GM21619 (cell line): Measurements from ENCODE around the gene CRTC3.

Source experiments
- ATAC-seq: cut with Tn5 transposase; IDR thresholded peaks from one replicate; pipeline ENCODE4 v1.9.1; 2021; ENCODE audit not compliant: unreplicated experiment

CRTC3 gene

GRCh38 chr15:90591524-90591923 is 61.8 kb downstream of the CRTC3 start:
- no peak for ATAC-seq

DNA sequence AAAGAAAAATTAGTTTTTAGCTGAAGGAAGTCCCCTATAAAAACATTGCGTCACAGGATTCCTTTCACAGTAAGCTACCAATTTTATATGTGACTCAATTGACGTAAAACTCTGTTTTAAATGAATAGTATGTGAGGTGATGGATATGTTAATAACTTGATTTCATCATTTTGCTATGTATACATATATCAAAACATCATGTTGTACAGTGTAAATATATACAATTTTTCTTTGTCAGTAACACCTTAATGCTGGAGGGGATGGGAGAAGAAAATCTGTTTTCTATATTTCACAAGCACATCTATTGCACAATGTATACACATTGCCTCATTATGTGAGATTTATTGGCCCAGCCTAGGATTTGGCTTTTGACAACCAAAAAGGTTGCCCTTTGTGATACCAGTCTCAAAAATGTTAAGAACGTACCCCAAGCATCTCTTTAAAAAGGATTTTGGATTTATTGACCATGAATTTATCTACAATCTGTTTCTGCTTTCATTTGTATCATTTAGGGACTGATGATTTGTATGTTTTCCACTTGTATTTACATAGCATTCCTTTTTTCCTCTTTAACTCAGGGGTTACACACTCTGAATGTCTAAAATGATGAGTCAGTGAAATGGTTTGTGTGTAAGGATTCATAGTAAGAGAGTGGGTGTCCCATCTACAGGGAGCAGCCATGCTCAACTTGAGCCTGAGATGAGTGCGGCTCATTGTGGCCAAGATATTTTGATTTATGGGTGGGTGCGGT is 62.6 kb downstream of the CRTC3 start:
- no peak for ATAC-seq

GRCh38 chr15:90593499-90594158 is 63.9 kb downstream of the CRTC3 start:
- no peak for ATAC-seq

GRCh38 chr15:90594301-90594738 is 64.6 kb downstream of the CRTC3 start:
- ATAC-seq = peak; percentile 30

DNA sequence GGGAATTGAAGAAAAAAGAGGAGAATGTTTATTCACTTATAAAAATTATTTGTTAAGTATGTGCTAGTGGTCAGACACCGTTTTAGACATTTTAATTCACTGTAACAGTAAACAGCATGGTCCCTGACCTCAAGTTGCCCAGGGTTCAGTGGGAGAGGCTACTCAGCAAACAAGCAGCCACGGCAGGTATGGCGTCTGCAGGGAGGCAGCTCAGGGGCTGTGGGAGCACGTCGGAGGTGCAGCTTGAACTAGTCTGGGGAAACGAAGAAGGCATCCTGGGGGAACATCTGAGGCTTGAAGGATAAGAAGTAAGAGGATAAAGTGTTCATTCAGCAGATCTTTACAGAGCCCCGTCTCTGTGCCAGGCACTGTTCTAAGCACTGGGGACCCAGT is 66.0 kb downstream of the CRTC3 start:
- ATAC-seq = peak; percentile 15

- ATAC-seq = no peak
These were observed 67.2 kb downstream of the CRTC3 start for GRCh38 chr15:90596943-90597342.

DNA sequence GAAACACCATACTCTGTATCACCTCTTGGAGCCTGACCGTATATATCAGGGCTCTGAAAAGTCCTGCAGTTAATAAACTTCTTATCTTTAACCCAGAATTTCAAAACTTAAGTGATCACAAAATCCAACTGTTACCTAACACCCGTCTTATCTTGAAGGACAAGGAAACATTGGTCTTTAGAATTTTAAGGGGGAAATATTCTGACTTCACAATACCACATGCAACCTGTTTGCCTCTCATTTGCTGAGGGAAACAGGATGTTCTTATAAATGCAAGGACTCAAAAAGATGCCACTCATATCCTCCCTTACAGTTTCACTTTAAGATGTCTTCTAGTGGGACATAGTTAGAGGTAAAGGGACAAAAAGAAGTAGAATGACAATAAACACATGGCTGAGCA is 67.9 kb downstream of the CRTC3 start:
- ATAC-seq = peak; percentile 30

- ATAC-seq = peak; percentile 42
These were observed 68.4 kb downstream of the CRTC3 start for GRCh38 chr15:90598031-90598577.

GRCh38 chr15:90598679-90599078 is 69.0 kb downstream of the CRTC3 start:
- no peak for ATAC-seq

DNA sequence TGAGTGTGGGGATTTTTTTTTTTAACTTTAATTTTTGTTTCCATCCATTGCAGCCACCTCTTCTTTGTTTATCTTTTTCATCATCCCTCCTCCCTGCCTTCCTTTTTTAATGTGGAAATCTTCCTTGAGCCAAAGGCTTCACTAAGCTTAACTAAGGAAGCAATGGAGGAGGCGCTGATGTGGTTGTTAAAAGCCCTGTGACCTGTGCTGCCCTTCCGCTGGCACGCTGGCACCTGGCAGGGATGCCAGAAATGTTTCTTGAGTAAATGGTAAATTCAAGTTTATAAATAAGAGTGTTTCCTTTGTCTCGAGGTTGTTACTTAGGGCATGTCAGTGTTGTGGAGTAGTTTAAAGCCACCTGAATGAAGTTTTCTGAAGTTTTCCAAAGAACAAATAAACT is 69.4 kb downstream of the CRTC3 start:
- no peak for ATAC-seq

DNA sequence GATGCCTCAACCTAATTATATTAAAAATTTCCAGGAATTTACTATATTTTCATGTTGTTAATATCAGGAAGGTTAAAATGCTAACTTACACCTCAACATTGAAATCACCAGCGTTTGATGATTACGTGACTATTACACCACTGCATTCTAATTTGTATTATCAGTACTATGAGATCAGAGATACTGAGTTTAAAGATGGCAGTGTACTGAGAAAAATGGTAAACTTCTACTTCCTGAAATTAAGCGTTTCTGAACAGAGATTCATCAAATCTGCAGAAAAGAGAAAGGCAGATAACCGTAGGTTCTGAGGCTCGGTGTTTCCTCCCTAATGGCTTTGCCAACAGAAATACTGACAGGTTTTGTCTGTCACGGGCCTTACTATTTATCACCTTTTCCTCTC is 69.9 kb downstream of the CRTC3 start:
- ATAC-seq = no peak

DNA sequence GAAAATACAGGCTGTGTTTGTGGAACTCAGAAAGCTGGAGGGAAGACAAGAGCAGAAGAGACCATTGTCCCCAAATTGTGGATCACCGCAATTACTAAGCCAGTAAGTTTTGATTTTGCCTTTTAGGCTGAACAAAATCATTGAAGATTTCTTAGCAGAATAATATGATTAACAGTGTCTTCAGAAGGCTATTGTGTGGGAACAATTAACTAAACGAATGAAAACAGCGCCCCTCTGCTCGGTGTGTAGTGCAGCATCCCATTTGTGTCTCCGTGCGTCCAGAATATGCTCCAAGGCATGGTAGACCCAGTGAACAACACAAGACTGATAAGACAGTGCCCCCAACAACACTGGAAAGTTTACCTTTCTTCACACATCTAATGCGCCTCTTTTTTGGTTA is 71.2 kb downstream of the CRTC3 start:
- no peak for ATAC-seq

GRCh38 chr15:90603893-90604292 is 74.2 kb downstream of the CRTC3 start:
- no peak for ATAC-seq

GRCh38 chr15:90606641-90607040 is 76.9 kb downstream of the CRTC3 start:
- no peak for ATAC-seq

GRCh38 chr15:90607361-90607760 is 77.6 kb downstream of the CRTC3 start:
- no peak for ATAC-seq

- ATAC-seq = no peak
These were observed 79.8 kb downstream of the CRTC3 start for GRCh38 chr15:90609242-90610180.

DNA sequence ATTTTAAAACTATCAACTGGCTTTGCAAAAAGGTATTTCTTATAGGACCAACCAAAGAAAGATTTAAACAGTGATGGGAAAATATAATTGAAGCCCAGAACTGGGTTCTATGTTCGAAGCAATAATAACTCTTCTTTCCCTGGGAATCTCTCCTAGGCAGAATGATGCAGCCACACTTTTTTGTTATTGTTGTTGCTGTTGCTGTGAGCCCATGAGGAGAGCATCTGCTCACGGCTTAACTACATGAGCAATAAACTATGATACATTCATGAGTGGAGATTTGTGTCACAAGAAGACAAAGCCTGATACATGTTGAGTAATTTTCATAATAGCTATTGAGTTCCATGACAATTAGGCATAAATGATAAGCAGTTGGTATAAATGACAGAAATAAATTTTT is 80.5 kb downstream of the CRTC3 start:
- no peak for ATAC-seq

DNA sequence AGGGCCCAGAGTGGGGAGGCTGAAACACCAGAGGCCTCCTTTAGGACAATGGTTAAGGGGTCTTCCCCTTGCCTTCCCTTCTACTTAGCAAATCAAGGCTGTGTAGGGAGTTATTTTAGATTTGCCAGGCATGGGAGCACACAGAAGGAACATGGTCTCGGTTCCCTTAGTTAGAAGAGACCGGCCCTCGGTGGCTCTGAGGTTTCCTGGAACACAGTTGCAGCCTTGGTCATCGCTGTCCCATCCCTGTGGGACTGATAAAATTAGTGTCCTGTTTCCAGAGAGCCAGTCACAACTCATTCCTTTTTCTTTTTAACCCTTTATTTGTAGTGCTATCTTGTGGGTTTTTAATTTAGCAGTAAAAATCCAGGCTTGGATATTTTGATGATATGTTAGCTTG is 81.4 kb downstream of the CRTC3 start:
- ATAC-seq = no peak

GRCh38 chr15:90617171-90617570 is 87.4 kb downstream of the CRTC3 start:
- no peak for ATAC-seq

DNA sequence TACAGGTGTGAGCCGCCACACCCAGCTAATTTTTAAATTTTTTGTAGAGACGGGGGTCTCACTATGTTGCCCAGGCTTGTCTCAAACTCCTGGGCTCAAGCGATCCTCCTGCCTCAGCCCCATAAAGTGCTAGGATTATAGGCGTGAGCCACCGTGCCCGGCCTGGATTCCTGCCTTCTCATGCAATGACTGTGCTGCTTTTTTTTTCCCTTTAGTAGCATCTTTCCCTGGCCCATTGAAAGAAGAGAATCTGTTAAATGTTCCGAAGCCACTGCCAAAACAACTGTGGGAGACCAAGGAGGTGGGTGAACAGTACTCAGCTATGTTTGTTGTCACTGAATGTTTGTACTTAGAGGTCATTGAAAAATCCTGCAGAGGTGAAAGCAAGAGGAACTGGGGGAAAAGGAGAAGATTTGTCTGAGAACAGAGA is 88.0 kb downstream of the CRTC3 start:
- no peak for ATAC-seq
